K562 (cell line): Measurements from ENCODE around the gene TMEM39B. TPM values are rescaled to one million over a fixed set of nuclear protein-coding genes. Genes with fewer than 3 reads are reported as not detected.
A peak's percentile ranks its signal among the peaks of the same experiment; 100 is the strongest.

Experiments
- BCOR ChIP-seq: fragments of 450-650 bp; IDR thresholded peaks from 2 replicates; pipeline ENCODE4 v1.6.1; 2016
- CBX1 ChIP-seq: sonication (generic); IDR thresholded peaks from 2 replicates; pipeline ENCODE4 v1.6.1; 2016; ENCODE audit warnings: antibody characterized with exemption, low read depth, mild to moderate bottlenecking
- CSDE1 ChIP-seq, 2 experiments: fragments of 450-650 bp; IDR thresholded peaks; 2 replicates each; pipeline ENCODE4 v1.6.1; 2016; ENCODE audit warnings: mild to moderate bottlenecking in 1 of 2
- ELF1 ChIP-seq: fragments of 200-800 bp; sonication (Bioruptor generic); IDR thresholded peaks from 2 replicates; pipeline ENCODE4 v1.6.1; 2016; ENCODE audit warnings: missing genetic modification characterization, missing compliant biosample characterization
- EP400 ChIP-seq: fragments of 450-650 bp; IDR thresholded peaks from 2 replicates; pipeline ENCODE4 v1.6.1; 2017; ENCODE audit warnings: antibody characterized with exemption, mild to moderate bottlenecking, moderate library complexity
- GABPA ChIP-seq: fragments of 200-800 bp; sonication (Bioruptor generic); conservative IDR thresholded peaks from 2 replicates; pipeline ENCODE4 v1.6.1; 2016; ENCODE audit warnings: low read depth, missing genetic modification characterization, missing compliant biosample characterization
- HNRNPH1 ChIP-seq: fragments of 200-400 bp; formaldehyde crosslinking; optimal IDR thresholded peaks from 2 replicates; pipeline ENCODE3; 2017; ENCODE audit warnings: low read depth, mild to moderate bottlenecking, low read length, moderate library complexity
- LCOR ChIP-seq: sonication (generic); formaldehyde crosslinking; IDR thresholded peaks from 2 replicates; pipeline ENCODE4 v1.8.0; 2022; ENCODE audit warnings: mild to moderate bottlenecking, missing genetic modification reagents
- NELFE ChIP-seq: IDR thresholded peaks from 2 replicates; pipeline ENCODE4 v1.6.1; 2011; ENCODE audit warnings: mild to moderate bottlenecking; ENCODE audit not compliant: insufficient read depth, insufficient read length
- NR2C2 ChIP-seq, 2 experiments: fragments of 200-800 bp in 1 of 2; sonication (Bioruptor generic) in 1 of 2; sonication (generic) in 1 of 2; formaldehyde crosslinking in 1 of 2; IDR thresholded peaks; 2 replicates each; pipeline versions ENCODE4 v1.6.1 to v1.8.0; 2016 to 2022; ENCODE audit warnings: mild to moderate bottlenecking in 1 of 2, missing compliant biosample characterization in 1 of 2, missing genetic modification characterization in 1 of 2, missing genetic modification reagents in 1 of 2
- RBFOX2 ChIP-seq: fragments of 200-400 bp; formaldehyde crosslinking; IDR thresholded peaks from 2 replicates; pipeline ENCODE4 v1.6.1; 2017; ENCODE audit warnings: low read depth, mild to moderate bottlenecking, low read length, moderate library complexity
- RBM22 ChIP-seq: fragments of 200-400 bp; formaldehyde crosslinking; IDR thresholded peaks from 2 replicates; pipeline ENCODE4 v1.6.1; 2018; ENCODE audit warnings: low read length, low read depth; ENCODE audit not compliant: poor library complexity, severe bottlenecking
- RHOXF2B ChIP-seq: fragments of 250-450 bp; sonication (Bioruptor Pico); conservative IDR thresholded peaks from 2 replicates; pipeline ENCODE4 v1.5.1; 2021
- SMAD4 ChIP-seq: fragments of 250-450 bp; sonication (Bioruptor Pico); conservative IDR thresholded peaks from 2 replicates; pipeline ENCODE4 v1.8.0; 2021; ENCODE audit warnings: inconsistent platforms, mild to moderate bottlenecking, moderate library complexity
- ZNF174 ChIP-seq: fragments of 250-450 bp; sonication (Bioruptor Pico); IDR thresholded peaks from 2 replicates; pipeline ENCODE4 v1.4.0; 2020; ENCODE audit warnings: mild to moderate bottlenecking
- ZNF23 ChIP-seq: fragments of 250-450 bp; sonication (Bioruptor Pico); IDR thresholded peaks from 2 replicates; pipeline ENCODE4 v1.4.0; 2020; ENCODE audit warnings: mild to moderate bottlenecking
- ZNF644 ChIP-seq: fragments of 200-800 bp; sonication (Bioruptor generic); IDR thresholded peaks from 2 replicates; pipeline ENCODE4 v1.6.1; 2016; ENCODE audit warnings: low read depth, missing genetic modification characterization, missing compliant biosample characterization
- ZNF77 ChIP-seq: fragments of 250-450 bp; sonication (Bioruptor Pico); IDR thresholded peaks from 2 replicates; pipeline ENCODE4 v1.5.0; 2020
- polyA plus RNA-seq, 8 experiments: library from polyadenylated mRNA; depleted of rRNA in 4 of 8; stranded (reverse) in 5 of 8; unstranded in 3 of 8; fragments of >200 nt; fragmentation: Nextera tagmentation in 2 of 8; fragmentation: Illumina TruSeq in 1 of 8; extraction: Ambion mirVana in 2 of 8; extraction: Trizol in 1 of 8; gene quantifications; 2 replicates each; pipeline versions ENCODE4 v1.2.1 to v1.2.3, GENCODE V29; 2011 to 2014; ENCODE audit warnings: inconsistent platforms in 1 of 8, missing spikeins in 1 of 8
- total RNA-seq, 7 experiments: library from RNA; depleted of rRNA in 6 of 7; stranded (reverse); fragments of >200 nt in 6 of 7; fragmentation: Illumina TruSeq in 2 of 7; extraction: Trizol in 2 of 7; gene quantifications; 2 replicates each; pipeline versions ENCODE4 v1.2.1 to v1.2.3, GENCODE V29; 2011 to 2021; ENCODE audit warnings: low replicate concordance in 1 of 7
- TF ChIP-seq, protein P1 (sequence below), 2 experiments: fragments of 450-650 bp; formaldehyde crosslinking in 1 of 2; IDR thresholded peaks; 2 replicates each; pipeline versions ENCODE4 v1.4.0 to v1.6.1; 2014 to 2020; ENCODE audit warnings: mild to moderate bottlenecking in 2 of 2, borderline replicate concordance in 1 of 2, low read depth in 1 of 2
- TF ChIP-seq, protein P2 (sequence below): IDR thresholded peaks from 3 replicates; pipeline ENCODE4 v1.6.1; 2011; ENCODE audit warnings: borderline replicate concordance, mild to moderate bottlenecking; ENCODE audit not compliant: insufficient read length, insufficient read depth

The TMEM39B gene
- total and polyA plus RNA-seq, 9 of the 15 experiments (the other 6 are each of a cell fraction or from before 2014, with no cell fraction given): 0.92 to 28.5 (median 9.7) TPM

DNA sequence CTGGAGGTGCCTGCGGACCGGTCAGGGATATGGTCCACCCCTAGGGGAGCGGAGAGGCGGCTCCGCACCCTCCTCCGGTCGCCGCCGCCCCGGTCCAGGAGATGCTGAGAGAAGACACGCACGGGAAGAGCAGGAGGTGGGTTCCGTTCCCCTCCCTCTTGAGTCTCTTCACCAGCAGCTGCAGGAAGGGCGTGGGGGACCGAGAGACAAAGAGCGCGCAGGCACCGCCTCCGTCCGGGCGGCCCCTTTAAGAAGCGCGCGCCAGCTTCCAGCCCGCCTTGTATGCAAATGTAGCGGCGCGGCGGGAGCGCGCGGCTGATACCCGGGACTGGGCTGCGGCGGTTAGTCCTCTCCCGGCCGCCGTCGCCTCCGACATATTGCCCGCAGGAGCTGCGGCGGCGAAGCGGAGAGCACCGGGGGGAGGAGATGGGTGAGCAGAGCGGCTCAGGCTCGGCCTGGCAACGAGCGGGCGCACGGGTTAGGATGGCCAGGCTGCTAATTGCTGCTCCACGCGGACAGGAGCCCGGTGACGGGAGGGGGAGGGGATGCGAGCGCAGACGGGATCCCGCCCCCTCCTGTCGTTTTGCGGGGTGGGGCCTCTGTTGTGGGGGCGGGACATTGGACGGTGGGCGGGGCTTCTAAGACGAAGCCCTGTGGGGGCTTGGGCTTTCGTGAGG is at the start of gene TMEM39B (continued):
- TF ChIP-seq SMAD4: peak; percentile 78; the same call in 1 of the 2 replicates
- peak; percentile 97 for TF ChIP-seq EP400
- peak; percentile 27 for TF ChIP-seq RBM22
- no peak for TF ChIP-seq CSDE1 (IDR thresholded peaks at IDR 0.05)
- peak; percentile 97 for TF ChIP-seq LCOR (CRISPR knock-in tag)
- TF ChIP-seq NR2C2 (CRISPR knock-in tag; IDR thresholded peaks at IDR 0.05): no peak
- TF ChIP-seq NR2C2 (tag; IDR thresholded peaks at IDR 0.05): no peak
- no peak for TF ChIP-seq ELF1
- peak; percentile 97 for TF ChIP-seq RBFOX2
- TF ChIP-seq GABPA (tag): peak; percentile 65
- TF ChIP-seq ZNF644 (tag): no peak
- TF ChIP-seq NELFE: no peak
- TF ChIP-seq, protein P1, sequence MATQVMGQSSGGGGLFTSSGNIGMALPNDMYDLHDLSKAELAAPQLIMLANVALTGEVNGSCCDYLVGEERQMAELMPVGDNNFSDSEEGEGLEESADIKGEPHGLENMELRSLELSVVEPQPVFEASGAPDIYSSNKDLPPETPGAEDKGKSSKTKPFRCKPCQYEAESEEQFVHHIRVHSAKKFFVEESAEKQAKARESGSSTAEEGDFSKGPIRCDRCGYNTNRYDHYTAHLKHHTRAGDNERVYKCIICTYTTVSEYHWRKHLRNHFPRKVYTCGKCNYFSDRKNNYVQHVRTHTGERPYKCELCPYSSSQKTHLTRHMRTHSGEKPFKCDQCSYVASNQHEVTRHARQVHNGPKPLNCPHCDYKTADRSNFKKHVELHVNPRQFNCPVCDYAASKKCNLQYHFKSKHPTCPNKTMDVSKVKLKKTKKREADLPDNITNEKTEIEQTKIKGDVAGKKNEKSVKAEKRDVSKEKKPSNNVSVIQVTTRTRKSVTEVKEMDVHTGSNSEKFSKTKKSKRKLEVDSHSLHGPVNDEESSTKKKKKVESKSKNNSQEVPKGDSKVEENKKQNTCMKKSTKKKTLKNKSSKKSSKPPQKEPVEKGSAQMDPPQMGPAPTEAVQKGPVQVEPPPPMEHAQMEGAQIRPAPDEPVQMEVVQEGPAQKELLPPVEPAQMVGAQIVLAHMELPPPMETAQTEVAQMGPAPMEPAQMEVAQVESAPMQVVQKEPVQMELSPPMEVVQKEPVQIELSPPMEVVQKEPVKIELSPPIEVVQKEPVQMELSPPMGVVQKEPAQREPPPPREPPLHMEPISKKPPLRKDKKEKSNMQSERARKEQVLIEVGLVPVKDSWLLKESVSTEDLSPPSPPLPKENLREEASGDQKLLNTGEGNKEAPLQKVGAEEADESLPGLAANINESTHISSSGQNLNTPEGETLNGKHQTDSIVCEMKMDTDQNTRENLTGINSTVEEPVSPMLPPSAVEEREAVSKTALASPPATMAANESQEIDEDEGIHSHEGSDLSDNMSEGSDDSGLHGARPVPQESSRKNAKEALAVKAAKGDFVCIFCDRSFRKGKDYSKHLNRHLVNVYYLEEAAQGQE (IDR thresholded peaks at IDR 0.05; ENCODE audit: borderline replicate concordance): peak; percentile 27; the same call in 1 of the 2 replicates
- TF ChIP-seq, protein P1 (CRISPR knock-in tag; IDR thresholded peaks at IDR 0.05; ENCODE audit: low read depth): no peak
- TF ChIP-seq ZNF174 (CRISPR knock-in tag): no peak
- 0 out of 2 replicates have a peak, but pooled peaks have one; percentile 38 for TF ChIP-seq CBX1
- peak; percentile 56; the same call in 1 of the 2 replicates for TF ChIP-seq BCOR
- TF ChIP-seq, protein P2, sequence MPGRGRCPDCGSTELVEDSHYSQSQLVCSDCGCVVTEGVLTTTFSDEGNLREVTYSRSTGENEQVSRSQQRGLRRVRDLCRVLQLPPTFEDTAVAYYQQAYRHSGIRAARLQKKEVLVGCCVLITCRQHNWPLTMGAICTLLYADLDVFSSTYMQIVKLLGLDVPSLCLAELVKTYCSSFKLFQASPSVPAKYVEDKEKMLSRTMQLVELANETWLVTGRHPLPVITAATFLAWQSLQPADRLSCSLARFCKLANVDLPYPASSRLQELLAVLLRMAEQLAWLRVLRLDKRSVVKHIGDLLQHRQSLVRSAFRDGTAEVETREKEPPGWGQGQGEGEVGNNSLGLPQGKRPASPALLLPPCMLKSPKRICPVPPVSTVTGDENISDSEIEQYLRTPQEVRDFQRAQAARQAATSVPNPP: no peak
- TF ChIP-seq HNRNPH1: no peak
- TF ChIP-seq ZNF77 (CRISPR knock-in tag): no peak
- no peak for TF ChIP-seq ZNF23 (CRISPR knock-in tag)
- no peak for TF ChIP-seq RHOXF2B (CRISPR knock-in tag)
